Ammon's horn (tissue), 1 donor: Measurements from ENCODE around the gene AMZ1.

Source experiments
- DNase-seq: peaks from one replicate; pipeline ENCODE4 v3.0.0-alpha.2; 2016; ENCODE audit warnings: low spot score

Gene AMZ1

GRCh38 chr7:2754086-2754485 is 66.1 kb downstream of the AMZ1 start:
- no peak for DNase-seq

- no peak for DNase-seq
These were observed 66.9 kb downstream of the AMZ1 start for GRCh38 chr7:2754912-2755311.

DNA sequence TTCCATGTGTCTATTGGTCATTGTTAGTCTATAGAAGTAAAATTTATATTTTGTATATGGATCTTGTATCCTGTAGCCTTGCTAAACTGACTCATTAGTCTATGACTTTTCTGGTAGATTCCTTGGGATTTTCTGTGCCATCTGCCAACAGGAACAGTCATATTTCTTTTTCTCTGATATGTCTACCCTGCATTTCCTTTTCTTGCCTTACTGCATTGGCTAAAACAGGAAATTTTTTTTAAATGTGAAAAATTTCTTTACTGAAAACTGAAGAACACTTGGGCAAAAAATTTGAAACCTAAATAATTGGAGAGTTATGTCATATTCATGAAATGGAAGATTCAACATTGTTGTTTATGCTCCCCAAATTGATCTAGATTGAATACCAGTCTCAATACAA is 67.5 kb downstream of the AMZ1 start:
- DNase-seq: no peak

DNA sequence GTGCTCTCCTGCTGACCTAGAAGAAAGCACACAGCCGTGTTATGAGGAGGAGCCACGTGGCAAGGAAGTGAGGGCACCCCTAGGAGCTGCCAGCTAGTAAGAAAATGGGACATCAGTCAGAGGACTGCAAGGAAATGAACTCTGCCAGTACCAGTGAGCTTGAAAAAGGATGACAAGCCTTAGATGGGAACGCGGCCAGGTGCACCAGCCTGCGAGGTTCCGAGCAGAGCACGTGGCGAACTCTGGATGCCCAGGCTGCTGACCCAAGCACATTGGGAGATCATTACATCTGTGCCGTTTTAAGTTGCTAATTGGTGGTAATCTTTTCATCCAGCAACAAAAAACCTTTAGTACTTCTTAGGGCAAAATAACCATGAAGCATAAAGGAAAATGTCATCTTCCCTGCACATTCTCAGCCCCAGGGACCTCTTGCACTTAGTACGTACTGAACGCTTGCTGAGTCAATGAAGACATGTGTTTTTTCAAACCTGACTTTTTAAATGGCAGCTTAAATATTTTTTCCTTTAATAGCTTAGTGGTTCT is 69.4 kb downstream of the AMZ1 start:
- DNase-seq: peak; percentile 81

DNA sequence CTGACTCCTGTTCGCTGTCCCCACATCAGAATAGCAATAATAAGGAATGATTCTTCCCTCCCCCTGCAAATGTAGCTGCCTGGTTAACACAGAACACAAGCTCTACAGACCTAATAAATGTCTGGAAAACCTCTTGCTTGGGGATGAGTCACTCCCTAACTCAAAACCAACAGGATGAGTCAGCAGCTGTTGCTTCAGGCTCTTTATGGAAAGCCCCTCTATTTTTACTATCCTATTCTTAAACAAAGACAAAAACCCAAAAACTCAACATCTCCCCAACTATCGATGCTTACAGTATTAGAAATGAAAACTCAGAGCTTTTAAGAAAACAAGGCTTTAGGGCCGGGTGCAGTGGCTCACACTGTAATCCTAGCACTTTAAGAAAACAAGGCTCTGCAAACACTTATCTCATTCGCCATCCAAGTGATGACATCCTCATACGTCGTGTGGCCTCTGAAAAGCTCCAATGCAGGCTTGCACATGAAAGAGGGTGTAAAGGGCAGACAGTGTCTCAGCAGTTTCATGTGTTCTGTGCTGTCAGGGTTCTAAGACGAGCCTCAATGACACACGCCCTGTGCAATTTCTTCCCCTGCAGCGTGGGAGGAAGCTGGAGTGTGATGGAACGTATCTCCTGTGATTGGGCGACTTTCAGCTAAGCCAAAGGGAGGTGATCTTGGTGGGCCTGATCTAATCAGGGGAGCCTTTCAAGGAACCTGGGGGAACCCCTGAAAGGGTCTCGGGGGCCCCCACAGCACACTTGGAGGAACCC is 70.1 kb downstream of the AMZ1 start:
- DNase-seq: peak; percentile 68

DNA sequence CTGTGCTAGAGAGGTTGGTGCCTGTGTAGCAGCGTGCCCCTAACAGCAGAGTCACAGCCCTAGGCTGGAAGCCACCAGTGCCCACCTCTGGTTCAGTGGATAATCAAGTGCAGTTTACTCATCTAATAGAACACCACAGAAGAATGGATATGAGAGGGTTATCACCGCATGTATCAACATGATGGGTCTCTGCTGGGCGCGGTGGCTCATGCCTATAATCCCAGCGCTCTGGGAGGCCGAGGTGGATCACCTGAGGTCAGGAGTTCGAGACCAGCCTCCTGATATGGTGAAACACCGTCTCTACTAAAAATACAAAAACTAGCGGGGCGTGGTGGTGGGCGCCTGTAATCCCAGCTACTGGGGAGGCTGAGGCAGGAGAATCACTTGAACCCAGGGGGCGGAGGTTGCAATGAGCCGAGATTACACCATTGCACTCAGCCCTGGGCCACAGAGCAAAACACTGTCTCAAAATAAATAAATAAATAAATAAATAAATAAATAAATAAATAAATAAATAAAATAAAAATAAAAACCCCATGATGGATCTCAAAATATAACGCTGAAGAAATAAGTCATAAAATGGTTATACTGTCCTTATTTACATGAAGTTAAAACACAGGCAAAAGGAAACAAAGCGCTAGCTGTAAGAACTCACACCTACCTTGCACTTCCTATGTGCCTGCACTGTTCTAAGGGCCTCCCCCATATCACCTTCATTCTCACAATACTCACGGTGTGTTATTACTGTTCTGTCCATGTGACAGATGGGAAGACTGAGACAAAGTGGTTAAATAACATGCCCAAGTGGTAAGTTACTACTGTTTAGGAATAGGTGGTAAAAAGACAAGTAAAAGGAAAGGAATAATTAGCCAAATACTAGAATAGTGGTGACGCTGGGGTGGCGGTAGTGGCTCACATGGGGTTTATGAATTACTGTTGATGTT is 70.9 kb downstream of the AMZ1 start:
- DNase-seq: no peak

DNA sequence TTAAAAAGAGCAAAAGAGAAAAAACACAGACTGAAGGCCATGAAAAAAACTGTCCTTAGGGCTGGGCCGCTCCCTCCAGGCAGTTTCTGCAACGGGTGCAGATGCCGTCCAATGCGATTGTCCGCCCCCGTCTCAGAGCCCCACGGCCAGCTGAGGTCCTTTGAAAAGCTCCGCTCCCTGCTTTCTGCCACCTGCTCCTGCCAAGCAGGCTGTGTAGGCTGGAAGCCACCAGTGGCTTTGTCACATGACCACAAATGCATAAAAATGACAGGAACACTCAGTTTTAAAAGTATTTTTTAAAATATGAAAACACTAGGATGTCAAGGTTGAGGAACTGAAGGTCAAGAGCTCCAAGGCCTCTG is 71.7 kb downstream of the AMZ1 start:
- DNase-seq: peak; percentile 73

DNA sequence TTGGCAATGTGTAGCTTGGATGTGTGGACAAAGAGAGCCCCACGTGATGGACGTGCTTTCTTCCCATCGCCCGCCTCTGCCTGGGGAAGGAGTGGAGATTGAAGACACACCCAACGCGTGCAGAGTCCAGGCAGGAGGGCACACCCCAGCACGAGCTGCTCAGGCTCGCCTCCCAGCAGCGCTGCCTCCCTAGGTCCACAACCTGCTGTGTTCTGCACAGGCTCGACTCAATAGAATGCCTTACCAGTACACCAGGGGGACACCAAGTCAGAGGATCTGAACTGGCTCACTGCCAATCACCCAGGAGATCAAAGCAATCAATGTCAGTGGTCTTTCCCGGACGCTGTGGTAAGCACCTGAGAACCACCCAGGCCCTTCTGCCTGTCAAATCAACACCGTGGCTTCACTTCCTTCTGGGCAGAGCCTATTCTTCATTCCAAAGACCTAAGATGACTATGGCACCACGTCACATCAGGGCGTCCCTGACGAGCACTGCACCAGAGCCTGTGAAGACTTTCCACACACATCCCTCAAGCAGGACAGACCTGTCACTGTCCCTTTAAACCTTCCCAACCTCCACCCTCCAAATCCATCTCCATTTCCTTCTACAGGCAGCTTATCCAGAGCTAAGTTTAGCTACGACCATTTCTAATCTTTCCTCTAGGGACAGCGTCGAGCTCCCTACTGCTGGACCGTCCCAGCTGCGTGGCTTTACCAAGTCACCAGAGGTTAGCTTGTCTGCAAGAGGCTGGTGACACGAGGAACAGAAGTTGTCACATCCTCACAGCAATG is 72.3 kb downstream of the AMZ1 start:
- DNase-seq: peak; percentile 55

- DNase-seq: no peak
These were observed 73.2 kb downstream of the AMZ1 start for GRCh38 chr7:2761131-2761624.

- DNase-seq: no peak
These were observed 73.9 kb downstream of the AMZ1 start for GRCh38 chr7:2761801-2762497.

- no peak for DNase-seq
These were observed 75.6 kb downstream of the AMZ1 start for GRCh38 chr7:2763597-2763996.

- DNase-seq: no peak
These were observed 76.6 kb downstream of the AMZ1 start for GRCh38 chr7:2764621-2765020.
